NCI-H146 treated with DMSO at 0.1 percent for 48 hours (cell line): ENCODE results near the gene ALLC.

Source experiments
- DNase-seq: peaks from one replicate; lab custom pipeline; 2025; ENCODE audit not compliant: unreplicated experiment; lab: John Stamatoyannopoulos, UW

The ALLC gene

DNA sequence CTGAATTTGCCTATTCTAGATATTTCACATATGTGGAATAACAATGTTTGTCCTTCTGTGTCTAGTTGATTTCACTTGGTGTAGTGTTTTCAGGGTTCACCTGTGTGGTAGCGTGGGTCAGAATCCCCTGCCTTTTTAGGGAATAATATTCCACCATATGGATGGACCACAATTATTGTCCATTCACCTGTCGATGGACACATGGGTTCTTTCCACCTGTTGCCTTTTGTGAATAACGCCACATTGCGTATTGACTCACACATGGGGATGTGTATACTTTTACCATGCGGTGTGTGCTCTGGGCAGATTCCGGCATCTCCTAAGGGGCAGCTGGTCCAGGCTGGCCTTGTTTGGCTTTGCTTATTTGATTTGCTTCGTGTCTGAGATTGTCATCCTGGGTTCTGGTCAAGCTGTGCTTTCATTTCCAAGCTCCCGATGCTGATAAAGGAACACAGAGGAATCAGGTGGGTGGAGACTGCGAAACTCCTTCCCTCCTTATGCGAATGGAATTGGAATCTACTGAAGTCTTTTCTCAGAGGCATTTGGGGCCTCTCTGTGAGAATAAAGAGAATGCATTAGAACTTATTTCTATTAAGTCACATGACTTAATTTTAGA is 18.9 kb upstream of the ALLC start:
- peak; percentile 74 for DNase-seq

DNA sequence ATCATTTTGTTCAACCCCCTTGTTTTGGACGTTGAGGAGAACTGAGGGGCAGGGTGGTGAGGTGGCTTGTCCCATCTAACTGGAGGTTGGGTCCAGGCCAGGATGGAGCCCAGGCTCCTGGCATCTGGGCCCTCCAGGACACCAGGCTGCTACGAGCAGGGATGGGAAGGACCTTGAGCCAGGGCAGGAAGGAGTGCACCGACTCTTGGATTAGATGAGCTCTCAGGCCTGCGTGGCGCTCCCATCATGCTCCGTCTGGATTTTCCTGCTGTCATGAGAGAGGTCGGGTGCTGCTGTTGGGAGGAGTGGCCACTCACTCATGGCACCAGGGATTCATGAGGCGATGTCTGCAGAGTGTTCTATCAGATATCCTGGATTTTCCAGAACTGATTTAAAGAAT is 18.3 kb upstream of the ALLC start:
- DNase-seq: no peak

DNA sequence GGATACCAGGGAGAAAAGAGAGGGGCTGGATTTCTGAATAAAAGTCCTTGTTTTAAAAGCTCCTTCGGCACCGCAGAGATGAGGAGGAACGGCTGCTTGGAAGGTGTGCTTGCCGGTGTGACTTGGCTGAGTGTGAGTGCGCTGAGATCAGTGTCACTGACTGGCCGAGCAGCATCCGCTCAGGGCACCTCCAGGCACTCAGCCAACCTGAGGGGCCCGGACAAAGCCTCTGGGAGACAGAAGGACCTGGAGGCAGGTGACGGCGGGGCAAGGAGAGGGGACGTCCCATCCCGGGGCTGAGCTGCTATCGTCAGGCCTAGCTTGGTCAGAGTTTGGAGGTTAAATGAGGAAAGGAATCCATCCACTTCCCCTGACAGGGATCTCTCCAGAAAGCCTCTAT is 16.8 kb upstream of the ALLC start:
- DNase-seq: no peak

DNA sequence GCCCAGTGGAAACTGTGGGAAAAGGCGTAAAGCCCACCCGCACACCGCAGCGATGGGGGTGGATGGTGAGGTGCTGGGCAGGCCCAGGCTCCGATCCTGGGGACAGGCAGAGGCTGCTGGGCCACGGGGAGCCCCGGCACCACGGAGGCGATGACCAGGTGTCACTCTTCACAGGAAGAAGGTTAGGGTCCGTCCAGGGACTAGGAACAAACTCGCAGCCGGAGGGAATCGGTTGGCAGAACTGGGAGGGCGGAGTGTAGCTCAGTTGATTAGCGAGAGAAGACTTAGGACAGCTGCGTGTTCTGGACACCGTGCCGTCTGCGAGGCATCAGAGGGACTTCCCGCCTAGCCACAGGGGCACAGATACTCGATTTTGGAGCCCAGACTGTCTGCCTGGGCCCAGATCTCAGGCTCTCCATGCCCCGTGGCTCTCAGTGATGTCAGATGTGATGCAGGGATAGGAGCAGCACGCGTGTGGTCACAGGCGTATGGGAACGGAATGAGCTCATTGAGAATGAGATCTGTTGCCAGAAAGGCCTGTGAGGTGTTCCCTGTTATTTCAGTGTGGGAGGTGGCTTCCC is 16.1 kb upstream of the ALLC start:
- no peak for DNase-seq

DNA sequence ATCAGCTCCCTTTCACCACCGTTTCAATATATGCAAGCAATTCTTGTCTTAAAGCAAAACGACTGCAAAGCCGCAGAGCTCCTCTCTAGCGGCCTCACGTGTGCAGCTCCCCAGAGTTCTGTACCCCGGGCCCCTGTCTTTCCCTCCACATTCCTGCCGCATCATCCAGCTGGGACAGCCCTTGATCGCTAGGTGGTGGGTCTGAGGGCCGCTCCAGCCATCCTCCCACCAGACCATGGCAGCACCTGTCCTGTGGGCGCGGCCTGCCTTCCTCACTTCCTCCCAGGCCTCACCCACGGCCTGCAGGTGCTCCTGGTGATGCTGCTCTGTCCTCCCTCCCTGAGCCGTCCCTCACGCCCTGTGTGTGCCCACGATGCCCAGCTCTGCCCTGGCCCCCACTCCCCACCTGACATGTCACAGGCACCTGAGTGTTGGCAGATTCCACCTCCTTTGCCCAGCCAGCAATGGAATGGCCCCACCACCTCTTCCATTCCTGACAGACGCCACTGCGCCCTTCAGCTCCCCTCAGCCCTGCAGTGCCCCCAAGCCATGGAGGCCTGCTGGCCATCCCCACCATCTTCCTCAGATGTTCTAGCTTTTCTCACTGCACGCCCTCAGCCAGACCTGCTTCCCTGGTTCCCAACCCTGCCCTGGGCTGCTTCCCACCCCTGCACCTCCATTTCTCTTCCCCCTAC is 15.3 kb upstream of the ALLC start:
- no peak for DNase-seq

DNA sequence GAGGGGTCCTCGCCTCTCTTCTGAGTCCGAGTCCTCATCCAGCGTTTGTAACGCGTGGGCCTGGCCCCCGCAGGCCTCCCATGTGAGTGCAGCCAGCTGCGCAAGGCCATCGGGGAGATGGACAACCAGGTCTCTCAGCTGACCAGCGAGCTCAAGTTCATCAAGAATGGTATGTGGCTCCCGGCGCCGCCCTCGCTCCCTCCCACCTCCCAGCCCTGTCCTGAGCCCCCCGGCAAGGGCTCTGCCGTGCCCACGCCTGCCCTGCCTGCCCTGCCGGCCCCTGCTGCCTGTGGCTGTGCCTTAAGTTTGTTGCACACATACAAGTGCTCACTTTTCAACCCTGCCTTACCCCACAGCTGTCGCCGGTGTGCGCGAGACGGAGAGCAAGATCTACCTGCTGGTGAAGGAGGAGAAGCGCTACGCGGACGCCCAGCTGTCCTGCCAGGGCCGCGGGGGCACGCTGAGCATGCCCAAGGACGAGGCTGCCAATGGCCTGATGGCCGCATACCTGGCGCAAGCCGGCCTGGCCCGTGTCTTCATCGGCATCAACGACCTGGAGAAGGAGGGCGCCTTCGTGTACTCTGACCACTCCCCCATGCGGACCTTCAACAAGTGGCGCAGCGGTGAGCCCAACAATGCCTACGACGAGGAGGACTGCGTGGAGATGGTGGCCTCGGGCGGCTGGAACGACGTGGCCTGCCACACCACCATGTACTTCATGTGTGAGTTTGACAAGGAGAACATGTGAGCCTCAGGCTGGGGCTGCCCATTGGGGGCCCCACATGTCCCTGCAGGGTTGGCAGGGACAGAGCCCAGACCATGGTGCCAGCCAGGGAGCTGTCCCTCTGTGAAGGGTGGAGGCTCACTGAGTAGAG is 14.4 kb upstream of the ALLC start:
- DNase-seq: no peak

DNA sequence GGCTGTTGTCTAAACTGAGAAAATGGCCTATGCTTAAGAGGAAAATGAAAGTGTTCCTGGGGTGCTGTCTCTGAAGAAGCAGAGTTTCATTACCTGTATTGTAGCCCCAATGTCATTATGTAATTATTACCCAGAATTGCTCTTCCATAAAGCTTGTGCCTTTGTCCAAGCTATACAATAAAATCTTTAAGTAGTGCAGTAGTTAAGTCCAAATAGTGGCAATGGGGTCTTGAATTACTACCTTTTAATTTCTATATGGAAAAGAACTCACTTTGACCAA is 13.8 kb upstream of the ALLC start:
- DNase-seq: no peak

DNA sequence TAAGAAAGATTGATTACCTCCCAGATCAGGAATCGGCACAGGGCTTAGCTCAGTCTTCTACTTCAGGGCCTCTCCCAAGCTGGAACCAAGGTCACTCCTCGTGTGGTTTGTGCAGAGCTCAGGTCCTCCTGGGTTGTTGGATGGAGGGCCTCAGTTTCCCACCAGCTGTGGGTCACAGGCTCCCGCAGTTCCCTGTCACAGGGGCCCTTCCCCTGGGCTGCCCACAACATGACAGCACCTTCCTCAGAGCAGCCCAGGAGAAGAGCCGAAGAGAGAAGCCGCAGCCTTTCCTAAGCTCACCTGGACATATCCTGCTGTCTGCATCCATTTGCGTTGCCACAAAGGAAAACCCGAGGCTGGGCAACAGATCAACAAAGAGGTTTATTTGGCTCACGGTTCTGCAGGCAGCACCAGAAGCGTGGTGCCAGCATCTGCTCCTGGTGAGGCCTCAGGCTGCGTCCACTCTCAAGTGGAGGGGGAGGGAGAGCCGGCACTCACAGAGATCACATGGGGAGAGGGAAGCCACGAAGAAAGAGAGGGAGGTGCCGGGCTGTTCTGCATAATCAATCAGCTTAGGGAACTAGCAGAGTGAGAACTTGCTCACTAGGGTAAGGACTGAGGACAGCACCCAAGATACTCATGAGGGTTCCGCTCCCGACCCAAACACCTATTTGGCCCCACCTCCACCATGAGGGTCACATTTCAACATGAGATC is 13.0 kb upstream of the ALLC start:
- no peak for DNase-seq

DNA sequence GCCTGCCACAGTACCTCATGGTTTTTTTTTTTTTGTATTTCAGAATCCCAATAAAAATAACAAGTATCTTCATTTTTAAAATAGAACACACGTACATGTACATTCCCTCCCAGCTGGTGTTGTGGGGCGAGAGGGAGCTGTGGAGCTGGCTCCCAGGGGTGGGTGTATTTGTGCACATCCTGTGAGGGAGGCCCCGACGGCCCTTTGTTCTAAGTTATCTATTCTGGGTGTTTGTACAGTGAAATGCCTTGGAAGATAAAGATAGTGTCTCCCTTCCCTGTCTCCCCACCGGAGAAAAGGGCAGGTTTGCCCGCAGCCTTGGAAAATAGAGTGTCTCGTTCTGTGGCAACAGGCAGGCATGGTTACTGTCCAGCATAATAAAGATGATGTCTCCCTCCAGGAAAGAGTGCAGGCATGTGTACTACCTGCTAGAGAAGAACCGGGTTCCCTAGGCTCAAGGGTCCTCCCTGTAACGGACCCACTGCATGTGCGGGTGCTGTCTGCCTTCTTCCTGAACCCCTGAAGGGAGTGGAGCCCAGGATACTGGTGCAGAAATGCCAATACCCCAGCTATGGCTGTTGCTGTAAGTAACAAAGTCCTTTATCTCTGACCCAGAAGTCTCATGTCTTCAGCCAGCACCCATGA is 12.1 kb upstream of the ALLC start:
- DNase-seq: no peak

DNA sequence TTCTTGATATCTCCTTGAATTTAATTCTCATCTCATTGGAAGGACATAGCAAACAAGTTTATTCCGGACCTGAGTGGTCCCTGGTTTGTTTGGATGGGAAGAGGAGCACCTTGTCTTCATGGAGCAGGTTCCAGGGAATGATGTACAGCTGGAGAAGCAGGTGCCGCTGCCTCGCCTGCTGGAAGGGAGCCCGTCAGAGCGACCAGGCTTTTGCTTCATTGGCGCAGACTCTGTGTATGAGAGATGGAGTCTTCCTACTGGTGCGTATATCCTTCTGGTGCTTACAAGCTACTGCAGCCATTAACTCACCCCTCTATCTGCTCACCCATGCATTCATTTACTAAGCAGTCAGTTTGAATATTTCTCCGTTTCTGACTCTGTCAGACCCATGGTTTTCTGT is 11.6 kb upstream of the ALLC start:
- DNase-seq: no peak

DNA sequence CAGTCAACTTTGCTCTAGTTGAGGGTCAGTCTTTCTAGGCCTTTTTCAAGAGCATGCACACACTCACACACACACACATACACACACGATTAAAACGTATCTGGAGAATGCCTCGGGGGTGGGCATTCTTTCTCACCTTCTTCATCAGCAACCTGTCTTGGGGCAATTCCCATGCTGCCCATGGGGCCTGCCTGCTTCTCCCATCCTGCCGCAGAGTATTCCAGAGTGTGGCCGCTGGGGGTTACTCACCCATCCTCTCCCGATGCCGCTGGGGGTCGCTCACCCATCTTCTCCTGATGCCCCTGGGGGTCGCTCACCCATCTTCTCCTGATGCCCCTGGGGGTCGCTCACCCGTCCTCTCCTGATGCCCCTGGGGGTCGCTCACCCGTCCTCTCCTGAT is 10.8 kb upstream of the ALLC start:
- DNase-seq: no peak

DNA sequence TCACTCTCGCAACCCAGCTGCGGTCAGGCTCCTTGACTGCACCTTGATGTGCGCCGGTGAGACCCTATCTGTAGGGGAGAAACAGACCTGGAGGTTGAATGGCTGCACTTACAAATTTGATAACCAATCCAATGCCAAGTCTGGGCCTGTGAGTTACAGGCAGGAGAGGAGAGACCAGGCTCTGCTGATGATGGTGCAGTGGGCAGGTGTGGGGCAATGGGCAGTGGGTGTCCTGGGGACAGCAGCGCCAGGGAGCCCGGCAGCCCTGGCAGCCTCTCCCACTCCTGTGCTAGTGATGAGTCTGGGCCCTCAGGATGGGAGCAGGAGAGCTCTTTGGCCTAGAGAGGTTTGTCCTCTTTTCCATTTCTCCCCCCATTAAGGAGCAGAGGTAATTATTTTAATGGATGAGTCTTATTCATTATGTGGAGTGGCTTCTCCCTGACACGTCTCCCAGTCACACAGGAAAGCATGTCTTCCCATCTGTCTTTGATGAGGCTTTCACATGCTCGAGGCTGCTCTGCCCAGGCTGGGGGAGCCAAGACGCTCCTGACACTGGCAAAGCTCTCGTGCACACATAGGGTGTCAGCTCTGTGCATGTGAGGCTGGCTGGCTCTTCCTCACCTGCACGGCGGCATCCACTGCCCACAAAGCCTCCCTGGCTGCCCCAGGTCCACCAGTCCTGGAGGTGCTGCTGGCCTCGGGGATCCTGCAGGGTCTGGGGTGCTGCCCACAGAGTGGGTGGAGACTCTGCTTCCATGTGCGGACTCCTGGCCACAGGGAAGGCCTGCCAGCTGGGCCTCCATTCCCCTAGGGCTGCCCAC is 10.0 kb upstream of the ALLC start:
- DNase-seq: no peak

DNA sequence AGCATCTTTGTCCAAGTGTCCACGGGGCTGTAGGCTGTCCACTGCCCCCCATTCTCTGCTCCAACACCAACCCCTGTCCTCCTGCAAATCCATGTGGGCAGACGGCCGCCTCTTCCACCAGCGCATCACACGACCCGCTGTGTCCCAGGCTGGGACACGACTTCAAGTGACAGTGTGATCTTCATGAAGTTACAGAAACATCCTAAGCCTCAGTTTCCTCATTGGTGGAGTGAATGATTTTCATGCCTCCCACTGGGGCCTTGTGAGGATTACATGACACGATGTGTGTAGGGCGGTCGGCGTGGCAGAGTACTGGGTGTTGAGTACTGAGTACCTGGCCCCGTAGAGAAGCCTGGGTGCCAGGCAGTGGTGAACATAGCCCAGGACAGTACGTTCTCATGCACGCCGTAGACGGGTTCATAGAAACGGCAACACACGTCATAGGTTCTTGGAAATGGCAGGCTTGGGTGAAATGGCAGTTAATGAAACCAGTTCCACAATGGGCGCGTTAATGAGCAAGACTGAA is 9.3 kb upstream of the ALLC start:
- DNase-seq: no peak

DNA sequence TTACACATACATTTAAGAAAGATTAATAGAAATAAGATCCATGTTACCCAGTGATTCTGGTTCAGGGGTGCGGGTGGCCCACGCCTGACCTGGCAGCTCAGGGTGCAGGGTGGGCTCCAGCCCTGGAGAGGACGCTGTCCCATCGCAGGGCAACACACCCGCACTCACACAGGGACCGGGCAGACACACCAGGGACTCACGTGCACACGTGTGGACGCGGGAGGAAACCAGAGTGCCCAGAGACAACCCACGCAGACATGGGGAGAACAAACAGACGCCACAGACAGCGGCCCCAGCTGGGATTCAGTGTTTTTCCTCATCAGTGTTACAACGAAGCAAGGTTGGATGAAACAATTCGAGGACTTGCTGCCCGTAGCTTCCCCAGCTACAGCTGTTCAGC is 8.4 kb upstream of the ALLC start:
- DNase-seq: no peak

DNA sequence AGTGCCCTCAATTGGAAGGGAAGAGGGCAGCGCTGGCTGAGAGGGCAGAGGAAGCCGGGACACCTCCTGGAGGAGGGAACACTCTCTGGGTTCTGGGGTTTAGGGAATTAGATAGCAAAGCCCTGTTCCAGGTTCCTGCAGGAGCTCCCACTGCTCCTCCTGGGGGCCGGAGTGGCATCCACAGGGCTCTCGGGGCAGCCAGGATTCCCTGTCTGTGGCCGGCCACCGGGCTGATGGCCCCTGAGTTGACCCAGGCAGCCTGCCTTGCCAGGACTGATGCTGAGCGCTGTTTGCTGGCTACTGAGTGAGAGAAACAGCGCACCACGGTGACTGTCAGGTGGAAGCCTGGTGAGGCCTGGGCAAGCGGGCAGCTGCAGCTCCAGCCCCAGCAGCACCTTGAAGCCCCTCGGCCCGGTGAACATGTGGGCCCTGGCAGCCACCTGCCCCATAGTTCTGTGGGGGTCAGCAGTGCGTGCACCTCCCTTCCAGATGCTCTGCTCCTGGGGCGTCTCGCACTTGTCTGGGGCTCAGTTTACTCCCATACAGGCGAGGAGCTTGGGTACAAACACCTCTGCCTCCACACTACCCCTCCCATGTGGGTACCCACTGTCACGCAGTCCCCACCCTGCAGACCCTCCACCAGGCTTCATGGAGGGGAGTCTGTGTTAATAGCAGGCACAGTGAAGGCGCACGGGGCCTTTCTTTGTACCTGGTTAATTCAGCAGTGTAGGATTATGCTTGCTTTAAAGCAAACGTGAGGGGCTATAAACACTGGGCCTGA is 7.7 kb upstream of the ALLC start:
- DNase-seq: no peak

DNA sequence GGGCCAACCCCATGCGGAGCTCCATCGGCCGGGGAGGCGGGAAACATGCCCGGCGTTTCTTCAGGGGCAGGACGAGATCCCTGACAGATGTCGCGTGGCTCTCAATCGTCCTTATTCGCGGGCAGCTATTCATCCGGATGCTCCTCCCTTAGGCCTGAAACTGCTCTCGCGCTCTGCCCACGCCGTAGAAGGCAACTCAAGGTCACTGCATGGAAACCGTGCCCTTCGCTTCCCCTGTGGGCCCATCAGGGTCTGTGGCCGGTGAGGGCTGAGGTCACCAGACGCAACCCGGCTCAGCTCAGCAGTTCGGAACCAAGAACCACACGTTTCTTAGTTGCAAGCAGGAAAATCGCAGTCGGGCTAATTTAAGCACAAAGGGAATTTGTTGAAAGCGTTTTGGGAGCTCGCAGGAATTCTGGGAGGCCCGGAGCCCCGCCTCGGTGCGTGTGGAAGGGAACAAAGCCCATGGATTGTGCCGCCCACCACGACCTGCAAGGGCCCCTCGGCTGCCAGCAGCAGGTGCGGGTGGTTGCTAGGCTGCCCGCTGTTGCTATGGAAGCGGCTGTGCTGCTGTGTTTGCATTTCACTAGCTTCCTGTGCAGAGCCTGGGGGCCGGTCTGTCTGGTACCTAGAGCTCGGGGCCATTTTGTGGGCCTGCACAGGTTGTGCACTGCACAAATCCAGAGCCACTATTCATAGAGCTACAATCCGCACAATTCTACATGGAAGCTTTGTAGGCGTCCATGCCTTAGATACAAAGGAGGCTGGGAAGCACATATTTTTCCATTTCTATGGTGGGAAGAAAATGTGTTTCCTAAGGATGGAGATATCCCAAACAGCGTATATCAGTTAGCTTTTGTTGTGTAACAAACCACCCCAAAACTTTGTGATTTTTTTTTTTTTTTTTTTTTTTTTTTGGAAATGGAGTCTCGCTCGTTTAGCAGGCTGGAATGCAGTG is 6.0 kb upstream of the ALLC start:
- DNase-seq: peak; percentile 95

DNA sequence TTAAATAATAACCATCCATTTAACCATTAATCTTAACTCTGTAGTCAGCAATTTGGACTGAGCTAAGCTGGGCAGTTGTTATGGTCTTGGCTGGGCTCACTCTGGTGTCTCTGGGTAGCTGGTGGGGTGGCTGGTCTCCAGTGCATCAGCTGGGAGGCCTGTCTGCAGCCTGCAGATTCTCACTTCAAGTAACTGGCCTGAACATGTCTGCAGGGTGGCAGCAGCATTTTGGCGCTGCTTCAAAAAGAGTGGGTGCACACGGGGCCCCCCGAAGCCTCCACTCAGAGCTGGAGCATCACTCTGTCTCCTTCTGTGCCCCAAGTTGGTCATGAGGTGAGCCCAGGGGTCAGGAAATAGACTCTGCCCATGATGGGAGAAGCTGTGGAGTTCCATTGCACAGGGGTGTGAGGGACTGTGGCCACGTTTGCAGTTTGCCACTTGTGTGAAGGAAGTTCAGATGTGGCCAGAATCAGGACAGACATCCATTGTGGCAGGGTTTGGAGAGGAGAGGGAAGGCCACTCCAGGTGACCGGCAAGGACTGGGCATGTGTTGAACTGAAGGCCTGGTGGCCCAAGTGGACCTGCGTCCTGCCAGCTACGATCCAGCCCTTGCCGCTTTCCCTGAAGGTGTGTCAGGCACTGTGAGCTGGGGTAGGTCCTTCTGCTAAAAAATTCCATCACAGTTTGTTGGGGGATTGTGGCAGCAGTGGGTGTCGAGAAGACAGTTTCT is 4.9 kb upstream of the ALLC start:
- DNase-seq: no peak
